ENCODE results near the gene FNDC3B.
"Not testable (repeated sequence)": the region's sequence is repeated elsewhere in the genome, so short reads cannot be mapped to it uniquely, and the experiment has no call there.

The FNDC3B gene

GRCh38 chr3:172236771-172237742 is 197.7 kb downstream of the FNDC3B start:
- no peak overlapping the region for H3K4me3 ChIP-seq (ENCODE audit: low read depth, low read length)
- TF ChIP-seq, protein P1, sequence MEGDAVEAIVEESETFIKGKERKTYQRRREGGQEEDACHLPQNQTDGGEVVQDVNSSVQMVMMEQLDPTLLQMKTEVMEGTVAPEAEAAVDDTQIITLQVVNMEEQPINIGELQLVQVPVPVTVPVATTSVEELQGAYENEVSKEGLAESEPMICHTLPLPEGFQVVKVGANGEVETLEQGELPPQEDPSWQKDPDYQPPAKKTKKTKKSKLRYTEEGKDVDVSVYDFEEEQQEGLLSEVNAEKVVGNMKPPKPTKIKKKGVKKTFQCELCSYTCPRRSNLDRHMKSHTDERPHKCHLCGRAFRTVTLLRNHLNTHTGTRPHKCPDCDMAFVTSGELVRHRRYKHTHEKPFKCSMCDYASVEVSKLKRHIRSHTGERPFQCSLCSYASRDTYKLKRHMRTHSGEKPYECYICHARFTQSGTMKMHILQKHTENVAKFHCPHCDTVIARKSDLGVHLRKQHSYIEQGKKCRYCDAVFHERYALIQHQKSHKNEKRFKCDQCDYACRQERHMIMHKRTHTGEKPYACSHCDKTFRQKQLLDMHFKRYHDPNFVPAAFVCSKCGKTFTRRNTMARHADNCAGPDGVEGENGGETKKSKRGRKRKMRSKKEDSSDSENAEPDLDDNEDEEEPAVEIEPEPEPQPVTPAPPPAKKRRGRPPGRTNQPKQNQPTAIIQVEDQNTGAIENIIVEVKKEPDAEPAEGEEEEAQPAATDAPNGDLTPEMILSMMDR (IDR thresholded peaks at IDR 0.05; ENCODE audit: low read depth, low read length): no peak
- TF ChIP-seq POLR2A (IDR thresholded peaks at IDR 0.05; ENCODE audit: extremely low read depth, insufficient read length) (no peak), MYC (IDR thresholded peaks at IDR 0.05; ENCODE audit: low read depth, low read length) (no peak)
- TF ChIP-seq, protein P2, sequence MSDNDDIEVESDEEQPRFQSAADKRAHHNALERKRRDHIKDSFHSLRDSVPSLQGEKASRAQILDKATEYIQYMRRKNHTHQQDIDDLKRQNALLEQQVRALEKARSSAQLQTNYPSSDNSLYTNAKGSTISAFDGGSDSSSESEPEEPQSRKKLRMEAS (IDR thresholded peaks at IDR 0.05; ENCODE audit: low read depth, low read length): no peak
- DNase-seq (ENCODE audit: low read depth): no peak

GRCh38 chr3:172238188-172238587 is 198.8 kb downstream of the FNDC3B start:
- no peak for DNase-seq (ENCODE audit: low read depth)
- H3K4me3 ChIP-seq (ENCODE audit: low read depth, low read length): no peak overlapping the region
- TF ChIP-seq POLR2A (IDR thresholded peaks at IDR 0.05; ENCODE audit: extremely low read depth, insufficient read length) (no peak), MYC (IDR thresholded peaks at IDR 0.05; ENCODE audit: low read depth, low read length) (no peak)
- TF ChIP-seq, protein P1 (IDR thresholded peaks at IDR 0.05; ENCODE audit: low read depth, low read length): no peak
- TF ChIP-seq, protein P2 (IDR thresholded peaks at IDR 0.05; ENCODE audit: low read depth, low read length): no peak

DNA sequence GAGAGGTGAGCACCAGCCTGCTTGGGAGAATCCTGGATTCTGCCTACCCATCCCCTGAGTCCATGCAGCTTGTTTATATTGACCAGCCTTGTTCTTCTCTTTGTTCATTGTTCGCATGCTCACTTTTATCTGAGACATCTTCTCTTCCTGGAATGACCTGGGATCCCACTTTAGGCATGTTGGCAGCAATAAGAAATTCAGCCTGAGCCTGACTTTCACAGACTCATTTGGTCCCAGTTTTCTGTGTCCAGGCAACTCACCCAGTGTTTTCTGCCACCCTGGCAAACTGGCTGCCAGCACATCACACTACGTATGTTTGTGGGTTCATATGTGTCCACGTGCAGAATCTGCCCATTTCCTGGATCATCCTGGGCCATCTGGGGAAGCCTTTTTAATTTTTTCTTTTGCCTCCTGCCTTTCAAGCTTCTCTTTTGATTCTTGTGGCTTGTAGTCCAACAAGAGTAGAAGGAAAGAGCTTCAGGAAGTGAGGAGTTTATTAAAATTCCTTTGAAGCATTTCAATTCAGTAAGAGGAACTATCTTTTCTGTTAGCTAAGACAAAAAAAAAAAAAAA is 199.9 kb downstream of the FNDC3B start:
- DNase-seq (ENCODE audit: low read depth): no peak
- no peak overlapping the region for H3K4me3 ChIP-seq (ENCODE audit: low read depth, low read length)
- TF ChIP-seq, protein P1 (IDR thresholded peaks at IDR 0.05; ENCODE audit: low read depth, low read length): no peak
- TF ChIP-seq, protein P2 (IDR thresholded peaks at IDR 0.05; ENCODE audit: low read depth, low read length): no peak
- no peak for TF ChIP-seq POLR2A (IDR thresholded peaks at IDR 0.05; ENCODE audit: extremely low read depth, insufficient read length)
- no peak for TF ChIP-seq MYC (IDR thresholded peaks at IDR 0.05; ENCODE audit: low read depth, low read length)

- no peak overlapping the region for H3K4me3 ChIP-seq (ENCODE audit: low read depth, low read length)
- no peak for DNase-seq (ENCODE audit: low read depth)
- TF ChIP-seq POLR2A (IDR thresholded peaks at IDR 0.05; ENCODE audit: extremely low read depth, insufficient read length) (no peak), MYC (IDR thresholded peaks at IDR 0.05; ENCODE audit: low read depth, low read length) (no peak)
- TF ChIP-seq, protein P1 (IDR thresholded peaks at IDR 0.05; ENCODE audit: low read depth, low read length): no peak
- TF ChIP-seq, protein P2 (IDR thresholded peaks at IDR 0.05; ENCODE audit: low read depth, low read length): no peak
Observed at GRCh38 chr3:172241405-172241804, 202.0 kb downstream of the FNDC3B start.

- H3K4me3 ChIP-seq (ENCODE audit: low read depth, low read length); DNase-seq (ENCODE audit: low read depth): not testable (repeated sequence)
Observed at GRCh38 chr3:172242471-172242870, 203.1 kb downstream of the FNDC3B start.

- DNase-seq (ENCODE audit: low read depth); H3K4me3 ChIP-seq (ENCODE audit: low read depth, low read length): not testable (repeated sequence)
Observed at GRCh38 chr3:172243376-172243775, 204.0 kb downstream of the FNDC3B start.
